Activated T-helper 1 cell treated with anti-CD3 and anti-CD28 coated beads, Interleukin-2, amount 50 U/mL, for 16 hours (primary cell): Measurements from ENCODE around the gene KCNQ5.

Experiments used
- DNase-seq, 2 donors: peaks; one replicate each; pipeline ENCODE4 v3.0.0-alpha.2; 2020; ENCODE audit warnings: low read depth in 1 of 2, low spot score in 1 of 2

Gene KCNQ5

DNA sequence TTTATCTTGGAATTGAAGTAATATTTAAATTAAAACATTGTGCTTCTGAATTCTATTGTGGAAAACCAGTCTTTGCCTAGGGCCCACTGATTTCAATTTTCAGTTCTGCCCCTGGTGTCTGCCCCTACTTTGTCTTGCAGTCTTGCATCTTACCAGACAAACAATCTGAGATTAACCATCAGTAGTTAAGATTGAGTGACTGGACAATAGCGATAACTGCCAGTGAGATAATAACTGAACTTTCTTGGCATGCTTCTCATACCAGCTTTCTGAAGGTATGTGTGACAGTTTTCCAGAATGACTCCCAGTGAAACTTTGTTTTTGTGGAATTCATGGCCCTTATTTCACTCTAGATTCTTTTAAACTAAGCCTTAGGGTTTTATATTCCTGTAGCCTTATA is 53.5 kb downstream of the KCNQ5 start:
- DNase-seq: no peak

DNA sequence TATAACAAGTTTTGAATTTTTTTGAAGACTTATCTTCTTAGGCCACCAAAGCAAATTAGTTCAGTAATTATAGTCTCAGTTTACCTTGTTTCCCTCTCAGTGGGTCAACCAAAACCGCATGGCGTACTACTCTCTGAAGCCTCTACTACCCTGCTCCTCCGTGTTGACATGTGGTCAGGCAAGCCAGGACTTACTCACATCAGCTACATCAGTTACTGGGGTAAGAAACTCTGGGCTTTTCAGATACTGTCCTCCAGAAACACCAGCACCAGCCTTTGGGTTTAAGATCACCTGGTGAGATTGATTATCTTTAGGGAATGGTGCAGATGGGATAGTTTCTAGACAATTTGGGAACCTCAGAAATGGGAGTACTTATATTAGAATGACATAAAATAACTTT is 55.1 kb downstream of the KCNQ5 start:
- DNase-seq: no peak

DNA sequence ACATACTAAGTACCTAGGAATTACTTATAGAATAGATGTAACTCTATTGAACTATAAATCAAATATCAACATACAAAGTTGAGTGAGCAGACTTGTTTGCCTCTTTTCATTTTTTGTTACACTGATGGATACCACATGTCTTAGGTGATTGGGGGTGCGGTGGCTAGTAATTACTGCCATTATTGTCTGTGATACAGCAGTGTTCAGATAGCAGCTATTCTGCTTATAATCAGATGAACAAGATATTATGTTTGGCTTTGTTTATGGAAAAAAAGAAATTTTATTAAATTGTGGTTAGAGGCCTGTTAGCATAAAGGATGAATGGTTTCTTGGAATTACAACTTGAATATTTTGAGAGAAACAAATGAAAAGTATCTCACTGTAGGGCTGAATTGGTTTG is 55.9 kb downstream of the KCNQ5 start:
- no peak for DNase-seq

DNA sequence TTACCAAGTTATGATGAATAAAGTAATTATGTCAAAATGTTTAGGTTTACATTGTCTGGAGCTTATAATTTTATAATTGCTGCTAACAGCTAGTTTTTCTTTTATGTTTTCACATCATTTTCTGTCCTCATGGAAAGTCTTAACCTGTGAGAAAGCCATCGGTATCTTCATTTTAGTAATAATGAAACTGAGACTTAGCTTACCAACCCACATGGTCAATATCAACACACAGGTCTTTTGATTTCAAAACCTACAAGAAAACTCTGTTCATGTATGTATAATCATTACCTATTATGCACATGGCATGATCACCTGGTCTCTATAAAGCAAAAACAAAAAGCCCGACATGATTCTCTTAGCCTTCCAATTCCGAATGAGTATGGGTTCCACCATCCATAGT is 61.9 kb downstream of the KCNQ5 start:
- DNase-seq: no peak

DNA sequence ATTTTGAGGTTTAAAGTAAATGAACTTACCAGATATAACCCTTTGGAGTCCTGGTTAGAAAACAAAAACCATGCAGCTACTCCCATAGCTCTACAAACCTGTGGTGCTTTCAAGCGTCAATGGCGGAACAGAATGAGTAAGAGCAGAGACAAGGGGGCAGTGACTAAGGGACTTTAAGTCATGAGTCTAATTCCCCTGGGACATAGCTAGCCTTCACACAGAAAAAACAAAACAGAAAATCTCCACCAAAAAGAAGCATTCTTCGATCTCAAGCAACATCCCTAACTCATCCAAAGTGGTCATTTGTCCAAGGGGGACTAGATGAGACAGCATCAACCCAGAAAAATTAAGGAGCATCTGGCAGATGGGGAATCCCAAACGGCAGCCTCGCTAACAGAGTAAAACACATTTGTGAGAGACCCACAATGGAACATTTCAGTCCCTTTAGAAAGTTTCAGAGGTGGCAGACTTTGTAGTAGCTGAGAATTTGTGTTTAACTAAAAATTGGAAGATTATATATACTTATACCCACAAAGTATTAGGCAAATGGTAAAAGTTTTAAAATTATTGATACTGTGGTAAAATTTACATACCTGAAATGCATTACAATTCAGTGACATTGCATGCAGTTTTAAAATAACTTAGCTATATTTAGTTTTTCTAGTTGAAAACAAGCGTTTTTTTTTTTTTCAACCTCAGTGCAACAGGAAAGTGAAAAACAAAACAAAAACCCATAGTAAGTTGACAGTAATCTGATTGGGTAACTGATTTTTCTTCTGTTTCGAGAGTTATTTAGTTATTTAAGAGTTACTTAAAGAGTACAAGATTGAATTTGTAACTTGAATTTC is 67.5 kb downstream of the KCNQ5 start:
- DNase-seq: no peak

DNA sequence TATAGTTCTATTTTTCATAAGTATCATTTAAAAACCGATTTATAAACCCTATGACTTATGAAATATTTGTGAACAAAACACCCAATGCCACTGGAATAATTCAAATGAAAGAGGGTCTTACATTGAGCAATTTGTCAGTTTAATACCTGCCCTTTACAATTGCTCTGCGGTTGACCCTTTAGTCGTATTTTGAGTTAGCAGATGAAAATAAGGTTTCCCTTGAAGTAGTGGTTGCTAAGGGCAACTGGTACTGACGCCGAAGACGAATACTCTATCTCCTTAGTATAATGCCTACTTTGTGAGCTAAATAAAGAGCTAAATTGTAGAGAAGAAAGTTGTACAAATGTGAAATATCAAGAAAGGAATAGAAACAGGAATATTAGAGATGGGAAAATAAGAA is 69.4 kb downstream of the KCNQ5 start:
- DNase-seq: no peak

DNA sequence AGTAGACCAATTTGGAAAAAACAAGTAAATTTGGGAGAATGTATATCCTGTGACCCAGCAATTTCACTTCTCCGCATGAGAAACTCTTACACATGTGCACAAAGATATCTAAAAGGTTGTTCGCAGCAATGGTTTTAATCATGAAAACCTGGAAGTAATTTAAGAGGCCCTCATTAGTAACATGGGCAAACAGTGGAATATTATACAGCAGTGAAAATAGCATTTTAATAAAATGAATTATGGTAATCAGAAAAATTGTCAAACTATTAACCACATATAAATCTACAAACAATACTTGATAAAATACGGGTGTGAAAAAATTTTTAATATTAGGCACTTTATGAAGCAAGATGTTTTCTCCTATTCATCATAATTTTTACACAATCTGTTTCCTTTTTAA is 74.2 kb downstream of the KCNQ5 start:
- DNase-seq: no peak

DNA sequence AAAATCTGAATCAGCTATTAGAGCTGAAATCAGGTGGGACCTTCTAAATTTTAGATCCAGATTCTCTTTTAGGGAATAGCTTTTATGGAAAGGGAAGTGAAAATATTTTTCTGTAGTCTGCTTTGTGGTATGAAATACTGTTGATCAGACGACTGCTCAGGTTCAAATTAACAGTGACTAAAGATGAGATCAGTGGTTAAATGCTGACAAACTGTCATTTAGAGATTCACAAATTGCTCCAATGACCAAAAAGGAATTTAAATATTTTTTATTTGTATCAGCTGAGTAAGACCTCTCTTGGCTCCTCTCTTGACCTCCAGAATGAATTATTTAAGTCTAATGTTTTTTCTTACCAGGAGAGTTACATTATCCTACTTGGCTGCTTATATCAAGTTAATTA is 77.3 kb downstream of the KCNQ5 start:
- DNase-seq: no peak

DNA sequence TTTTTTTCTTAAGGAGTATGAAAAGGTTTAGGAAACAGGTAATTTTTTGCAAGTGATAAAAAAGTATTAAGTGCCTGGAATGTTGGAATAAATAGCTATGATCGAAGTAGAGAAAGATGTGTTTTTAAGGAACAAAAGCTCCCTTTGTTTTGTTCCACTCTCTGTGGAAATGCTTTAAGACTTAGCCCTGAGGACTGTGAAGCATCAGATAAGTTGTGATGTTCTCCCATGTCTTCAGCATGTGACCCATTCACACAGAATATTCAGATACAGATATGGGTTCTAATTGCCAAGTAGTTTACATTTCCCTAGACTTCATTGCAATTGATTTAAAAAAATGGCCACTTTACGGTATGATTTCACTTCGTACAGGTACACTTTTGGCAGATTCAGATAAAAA is 80.6 kb downstream of the KCNQ5 start:
- no peak for DNase-seq

DNA sequence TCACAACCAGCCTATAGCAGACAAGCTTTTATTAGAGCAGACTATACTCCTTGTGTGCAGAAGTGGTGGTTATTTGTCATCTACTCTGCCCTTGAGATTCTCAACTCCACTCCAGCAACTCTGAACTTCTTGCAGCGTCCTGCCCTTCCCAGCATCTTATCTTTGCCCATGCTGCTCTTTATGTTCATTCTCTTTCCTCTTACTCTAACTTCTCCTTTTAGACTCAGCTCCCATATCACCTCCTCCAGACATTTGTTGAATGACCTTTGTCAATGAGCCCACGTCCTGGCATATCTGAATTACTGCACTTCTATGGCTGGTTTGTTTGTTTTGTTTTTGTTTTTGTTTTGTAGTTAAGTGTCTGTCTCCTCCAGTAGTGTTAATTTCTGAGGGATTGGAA is 81.2 kb downstream of the KCNQ5 start:
- DNase-seq: no peak

DNA sequence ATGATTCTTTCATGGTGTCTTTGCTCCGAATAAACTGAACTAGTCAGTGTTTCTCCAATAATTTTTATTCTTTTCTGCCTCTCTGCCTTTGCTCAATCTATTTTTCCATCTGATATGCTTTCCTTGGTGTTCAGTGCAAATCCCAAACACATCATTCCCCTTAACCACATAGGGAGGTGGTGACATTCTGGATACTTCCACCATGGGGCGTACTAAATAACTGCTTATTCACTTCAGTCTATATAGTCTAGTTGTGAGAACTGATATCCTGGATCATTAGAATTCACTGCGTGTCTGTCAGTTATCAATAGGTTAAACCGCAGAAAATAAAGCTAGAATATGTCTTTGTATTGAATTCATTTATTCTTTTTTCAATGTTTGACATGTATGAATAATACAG is 83.1 kb downstream of the KCNQ5 start:
- DNase-seq: no peak

DNA sequence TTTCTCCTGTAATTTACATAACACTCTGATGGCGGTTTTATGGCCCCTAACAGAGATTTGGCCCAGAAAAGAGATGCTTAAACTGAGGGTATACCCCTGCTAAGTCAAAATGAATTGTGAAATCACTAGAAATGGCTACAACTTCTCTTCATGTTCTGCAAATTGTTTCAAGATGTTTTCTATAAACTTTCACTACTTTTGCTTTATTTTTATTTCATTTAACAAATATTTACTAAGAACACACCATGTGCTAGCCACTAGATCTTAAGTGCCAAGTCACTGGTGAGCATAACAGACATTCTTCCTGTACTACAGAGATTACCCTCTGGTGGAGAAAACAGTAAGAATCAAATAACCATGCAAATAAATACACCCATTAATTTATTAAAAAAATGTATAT is 87.6 kb downstream of the KCNQ5 start:
- no peak for DNase-seq

DNA sequence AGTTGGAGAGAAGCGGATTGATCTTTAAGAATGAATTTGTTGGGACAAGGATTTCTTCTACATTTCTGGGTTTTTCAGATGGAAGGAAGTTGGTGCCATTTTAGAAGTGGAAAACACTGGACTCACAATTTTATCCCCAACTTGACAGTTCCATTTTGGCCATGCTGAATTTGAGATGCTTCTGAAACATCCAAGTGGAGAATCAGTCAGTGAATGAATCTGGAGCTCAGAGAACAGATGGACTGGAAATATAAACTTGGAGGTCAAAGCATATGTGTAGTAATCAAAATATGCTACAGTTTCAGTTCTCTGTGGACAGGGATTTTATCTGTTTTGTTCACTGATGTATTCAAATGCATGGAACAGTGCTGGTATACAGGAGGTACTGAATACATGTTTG is 89.9 kb downstream of the KCNQ5 start:
- DNase-seq: no peak

DNA sequence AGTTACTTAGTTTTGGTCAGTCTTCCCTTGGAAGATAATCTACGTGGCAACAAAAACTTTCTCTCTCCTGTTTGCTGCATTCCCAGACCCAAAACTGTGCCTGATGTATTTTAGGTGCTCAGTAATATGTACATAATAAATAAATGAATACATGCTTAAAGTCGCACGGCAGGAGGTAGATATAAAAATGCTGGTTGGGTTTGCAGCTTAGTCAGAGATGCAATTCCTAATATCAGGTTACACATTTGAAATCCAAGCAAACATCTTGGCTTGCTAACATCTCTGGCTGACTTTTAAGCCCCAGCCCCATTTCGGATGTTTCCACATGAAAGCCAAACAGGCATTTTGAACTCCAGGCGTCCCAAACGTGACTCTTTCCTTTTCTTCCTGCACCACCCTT is 91.0 kb downstream of the KCNQ5 start:
- DNase-seq: no peak

DNA sequence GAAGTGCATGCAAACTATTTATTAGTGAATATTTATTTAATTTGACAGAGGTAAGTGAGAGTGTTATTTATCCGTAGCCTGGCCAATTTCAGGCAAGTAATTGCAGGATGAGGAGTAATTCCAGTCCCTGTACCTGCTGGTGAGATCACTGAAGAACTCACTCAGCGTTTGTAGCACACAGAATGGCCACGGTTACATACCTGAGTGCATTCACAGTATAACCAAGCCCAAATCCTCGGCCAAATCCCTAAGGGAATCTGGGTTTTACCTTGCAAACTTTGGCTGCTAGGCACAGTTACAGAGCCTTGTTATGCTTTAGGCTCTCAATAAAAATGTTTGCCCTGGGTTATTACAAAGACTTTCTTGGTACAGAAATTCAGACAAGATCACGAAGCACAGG is 93.3 kb downstream of the KCNQ5 start:
- DNase-seq: no peak

DNA sequence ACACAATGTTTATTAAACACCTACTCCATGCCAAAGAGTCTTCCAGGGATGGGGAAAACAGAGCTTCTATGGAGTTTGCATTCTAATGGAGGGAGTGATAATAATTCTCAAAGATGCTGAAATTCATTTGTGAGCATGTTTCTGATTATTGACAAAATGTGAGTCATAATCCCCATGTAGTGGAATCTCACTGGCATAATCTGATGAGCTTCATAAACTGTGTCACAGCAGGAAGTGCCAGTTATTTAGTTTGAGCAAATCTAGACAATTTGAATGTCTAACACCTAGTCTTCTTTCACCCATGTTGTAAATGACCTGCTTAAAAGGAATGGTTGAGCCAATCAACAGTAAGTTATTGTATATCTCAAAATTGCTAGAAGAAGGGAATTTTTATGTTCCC is 95.1 kb downstream of the KCNQ5 start:
- no peak for DNase-seq

DNA sequence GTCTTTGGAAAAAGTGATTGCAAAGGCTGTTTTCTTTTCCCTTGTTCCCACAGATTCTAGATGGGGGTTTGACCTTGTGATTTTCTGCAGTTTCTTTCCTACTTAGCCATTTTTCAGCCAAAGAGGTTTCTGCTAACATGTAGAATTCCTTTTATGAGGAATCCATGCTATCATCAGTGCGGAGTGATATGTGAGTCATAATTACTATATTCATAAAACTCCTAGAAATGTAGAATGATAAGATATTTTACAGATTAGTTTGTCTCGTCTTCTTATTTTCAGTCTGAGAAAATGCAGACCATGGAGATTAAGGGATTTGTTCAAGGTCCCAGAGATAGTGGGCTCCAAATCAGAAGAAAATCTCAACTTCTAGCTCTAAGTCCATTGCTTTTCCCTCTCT is 98.6 kb downstream of the KCNQ5 start:
- DNase-seq: no peak

DNA sequence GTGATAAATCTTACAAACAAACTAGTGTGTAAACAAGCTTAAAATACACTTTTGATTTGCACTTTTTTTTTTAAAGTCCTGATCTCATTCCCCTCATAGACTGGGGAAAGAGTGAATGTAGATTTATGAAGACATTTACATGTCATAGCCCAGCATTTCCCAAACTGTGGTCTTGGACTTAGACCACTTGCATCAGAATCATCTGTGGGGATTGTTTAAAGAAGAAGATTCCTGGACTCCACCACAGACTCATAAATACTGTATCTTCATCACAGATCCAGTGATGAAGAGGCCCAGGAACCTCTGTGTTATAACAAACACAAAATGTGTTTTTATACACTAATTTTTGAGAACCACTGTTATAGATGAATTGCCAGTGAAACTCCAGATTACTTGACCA is 99.5 kb downstream of the KCNQ5 start:
- no peak for DNase-seq

DNA sequence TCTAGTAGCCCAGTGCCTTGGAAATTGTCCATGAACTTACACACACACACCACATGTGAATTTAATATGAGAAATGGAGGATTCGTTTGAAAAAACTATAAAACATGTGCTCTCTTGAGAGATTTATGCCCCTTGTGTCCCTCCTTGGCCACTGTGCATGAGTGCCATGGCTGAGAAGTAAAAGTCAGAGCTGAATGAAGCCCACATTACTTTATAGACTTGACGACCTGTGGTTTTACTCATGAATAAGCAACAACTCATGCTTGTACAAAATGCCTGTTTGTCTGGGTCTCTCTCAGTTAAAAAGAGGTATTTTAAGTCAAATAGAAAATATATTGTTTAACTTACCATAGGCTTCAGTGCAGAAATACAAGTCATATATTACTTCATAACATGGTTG is 102.7 kb downstream of the KCNQ5 start:
- DNase-seq: no peak

DNA sequence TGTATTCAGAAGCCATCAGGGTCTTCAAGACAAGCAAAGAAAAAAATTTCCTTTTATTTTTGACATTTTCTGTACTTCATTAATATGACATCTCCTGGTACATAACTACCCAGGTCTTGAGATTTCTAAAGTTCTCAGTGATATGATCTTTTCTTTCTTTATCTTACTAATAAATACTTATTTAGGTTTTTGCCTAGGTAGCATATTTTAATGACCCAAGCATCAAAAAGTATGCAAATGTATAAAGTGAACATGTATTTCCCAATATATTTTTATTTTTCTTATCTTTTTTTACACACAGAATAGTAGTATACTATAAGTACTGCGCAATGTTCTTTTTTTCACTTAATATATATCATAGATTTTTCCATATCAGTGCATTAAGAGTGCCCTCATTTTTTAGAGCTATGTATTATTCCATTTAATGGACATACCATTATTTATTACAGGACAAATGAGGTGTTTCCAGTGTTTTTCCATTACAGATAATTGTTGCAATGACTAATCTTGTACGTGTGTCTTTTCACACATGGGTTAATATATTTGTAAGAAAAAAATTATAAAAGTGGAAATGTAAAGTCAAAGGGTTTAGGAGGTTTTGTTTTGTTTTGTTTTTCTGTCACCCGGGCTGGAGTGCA is 107.0 kb downstream of the KCNQ5 start:
- DNase-seq: no peak

DNA sequence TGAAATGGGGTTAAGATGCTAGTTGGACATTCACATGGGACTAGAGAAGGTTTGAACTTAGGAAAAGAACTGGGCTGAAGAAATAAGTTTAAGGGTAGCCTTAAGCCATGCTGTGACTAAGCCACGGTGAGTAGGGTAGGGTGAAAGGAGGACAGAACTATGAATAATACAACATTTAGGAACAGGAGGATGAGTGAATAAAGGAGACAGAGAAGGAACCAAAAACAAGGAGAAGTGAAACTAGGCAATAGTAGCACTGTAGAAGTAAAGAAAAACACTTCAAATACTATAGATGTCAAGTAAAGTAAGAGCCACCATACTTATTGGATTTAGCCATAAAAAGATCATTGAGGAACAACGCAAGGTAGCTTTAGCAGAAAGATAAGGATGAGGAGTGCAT is 111.2 kb downstream of the KCNQ5 start:
- DNase-seq: no peak

DNA sequence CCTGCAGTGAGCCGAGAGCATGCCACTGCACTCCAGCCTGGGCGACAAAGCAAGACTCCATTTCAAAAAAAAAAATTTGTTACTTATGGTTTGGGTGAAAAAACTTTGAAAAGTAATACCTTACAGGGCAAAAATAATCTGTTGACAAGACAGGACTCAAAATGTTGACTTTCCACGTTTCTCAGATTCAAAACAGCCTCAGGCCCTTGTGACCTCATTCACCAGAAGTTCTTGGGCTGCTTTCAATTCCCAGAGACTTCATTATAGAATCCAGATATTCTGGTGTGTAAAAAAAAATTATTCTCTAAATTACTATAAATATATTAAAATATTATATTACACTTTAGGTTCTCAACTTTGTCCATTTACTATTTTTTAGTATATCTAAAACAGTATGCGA is 116.2 kb downstream of the KCNQ5 start:
- DNase-seq: no peak

DNA sequence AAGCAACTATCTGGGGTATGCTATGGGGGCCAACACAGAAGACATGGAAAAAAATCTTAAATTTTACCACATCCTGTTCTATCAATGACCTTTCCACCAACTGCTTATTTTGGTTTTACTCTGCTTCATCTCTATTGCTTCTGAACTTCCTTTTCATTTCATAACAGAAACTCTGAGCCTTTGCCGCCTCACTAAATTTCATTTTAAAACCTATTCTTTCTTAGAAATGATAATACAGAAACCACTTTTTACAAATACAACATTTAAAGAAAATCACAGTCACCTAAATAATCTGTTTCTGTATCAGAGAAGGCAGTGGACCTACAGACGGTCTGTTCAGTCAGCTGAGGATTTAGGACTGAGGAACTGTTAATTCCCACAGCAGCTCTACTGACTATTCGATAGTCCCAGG is 117.5 kb downstream of the KCNQ5 start:
- no peak for DNase-seq
